ENCODE measurements around the gene TTLL7.
A peak's percentile ranks its signal among the peaks of the same experiment; 100 is the strongest.
"Not testable (repeated sequence)": the region's sequence is repeated elsewhere in the genome, so short reads cannot be mapped to it uniquely, and the experiment has no call there.

TTLL7 gene

DNA sequence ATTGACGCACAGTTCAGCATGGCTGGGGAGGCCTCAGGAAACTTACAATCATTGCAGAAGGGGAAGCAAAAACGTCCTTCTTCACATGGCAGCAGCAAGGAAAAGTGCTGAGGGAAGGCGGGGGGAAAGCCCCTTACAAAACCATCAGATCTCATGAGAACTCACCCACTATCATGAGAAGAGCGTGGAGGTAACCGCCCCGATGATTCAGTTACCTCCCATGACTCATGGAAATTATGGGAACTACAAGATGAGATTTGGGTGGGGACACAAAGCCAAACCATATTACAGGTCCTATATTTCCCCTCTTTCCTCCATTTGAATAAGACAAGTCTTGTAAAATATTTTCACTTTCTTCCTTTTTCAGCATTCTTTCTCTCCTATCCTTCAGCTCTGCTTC is 7.7 kb upstream of the TTLL7 start:
- Mint-ChIP-seq H3K36me3 (ENCODE audit: insufficient read depth) (no peaks in the 10 kb centered on the region), H3K9me3 (no peaks in the 10 kb centered on the region), H3K27ac (no peak overlapping the region), H3K27me3 (peaks cover 49 to 53% of the 10 kb centered on the region in 2 donors), H3K4me1 (ENCODE audit: low read depth in 2 of 2) (no peaks in the 10 kb centered on the region), H3K4me3 (no peak overlapping the region)
- DNase-seq (no peak), ATAC-seq (replicated peaks) (no peak)

DNA sequence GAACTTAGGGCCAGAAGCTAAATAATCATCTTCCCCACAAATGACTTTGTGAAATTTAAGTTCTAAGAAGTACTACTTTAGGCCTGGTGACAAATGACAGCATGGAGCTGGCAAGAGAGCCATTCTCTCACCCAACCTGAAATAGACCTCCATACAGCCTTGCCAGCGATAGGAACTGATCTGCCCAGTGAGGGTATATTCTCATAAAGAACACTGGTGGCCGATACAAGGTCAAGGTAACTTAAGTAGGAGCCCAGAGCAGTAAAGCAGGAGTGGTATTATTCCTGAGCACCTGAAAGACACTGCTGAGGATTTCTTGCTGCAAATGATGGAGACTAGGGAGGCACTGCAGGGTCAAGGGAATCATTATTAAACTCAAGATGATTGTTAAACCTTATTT is 2.6 kb upstream of the TTLL7 start:
- no peak overlapping the region for H3K27ac Mint-ChIP-seq
- peaks cover 65 to 71% of the 10 kb centered on the region in 2 donors for H3K27me3 Mint-ChIP-seq
- H3K4me3 Mint-ChIP-seq: no peak overlapping the region
- no peaks in the 10 kb centered on the region for H3K9me3 Mint-ChIP-seq
- H3K36me3 Mint-ChIP-seq (ENCODE audit: insufficient read depth): no peaks in the 10 kb centered on the region
- H3K4me1 Mint-ChIP-seq (ENCODE audit: low read depth in 2 of 2): peaks cover 7 to 10% of the 10 kb centered on the region in 2 donors
- DNase-seq: no peak
- ATAC-seq (replicated peaks): no peak

DNA sequence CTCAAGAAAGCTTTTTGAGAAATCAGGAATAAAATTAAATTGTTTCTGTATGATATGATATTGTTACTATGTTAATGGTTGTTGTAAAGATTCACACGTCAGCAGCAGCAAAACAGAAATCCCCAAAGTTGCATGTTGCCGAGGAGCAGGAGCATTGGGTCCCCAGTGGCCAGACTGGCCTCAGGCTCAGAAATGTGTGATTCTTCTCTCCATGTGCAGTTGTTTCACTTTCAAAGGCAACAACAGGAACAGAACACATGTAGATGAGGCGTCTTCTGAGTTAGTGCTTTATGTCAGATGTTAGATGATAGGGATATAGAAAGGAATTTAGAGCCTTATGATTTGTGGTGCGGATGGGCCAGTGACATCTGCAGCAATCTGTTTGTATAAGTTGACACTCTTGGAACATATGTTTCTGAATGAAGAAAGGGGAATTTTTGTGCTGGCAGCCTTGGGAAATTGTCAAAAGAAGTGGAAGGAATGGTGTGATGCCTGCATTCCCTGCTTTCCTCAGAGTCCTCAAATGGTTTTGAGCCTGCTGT is 2.1 kb upstream of the TTLL7 start:
- no peaks in the 10 kb centered on the region for H3K9me3 Mint-ChIP-seq
- peaks cover 65 to 71% of the 10 kb centered on the region in 2 donors for H3K27me3 Mint-ChIP-seq
- no peaks in the 10 kb centered on the region for H3K36me3 Mint-ChIP-seq (ENCODE audit: insufficient read depth)
- H3K4me1 Mint-ChIP-seq (ENCODE audit: low read depth in 2 of 2): peaks cover 7 to 10% of the 10 kb centered on the region in 2 donors
- no peak overlapping the region for H3K4me3 Mint-ChIP-seq
- H3K27ac Mint-ChIP-seq: no peak overlapping the region
- DNase-seq (no peak), ATAC-seq (replicated peaks) (no peak)

DNA sequence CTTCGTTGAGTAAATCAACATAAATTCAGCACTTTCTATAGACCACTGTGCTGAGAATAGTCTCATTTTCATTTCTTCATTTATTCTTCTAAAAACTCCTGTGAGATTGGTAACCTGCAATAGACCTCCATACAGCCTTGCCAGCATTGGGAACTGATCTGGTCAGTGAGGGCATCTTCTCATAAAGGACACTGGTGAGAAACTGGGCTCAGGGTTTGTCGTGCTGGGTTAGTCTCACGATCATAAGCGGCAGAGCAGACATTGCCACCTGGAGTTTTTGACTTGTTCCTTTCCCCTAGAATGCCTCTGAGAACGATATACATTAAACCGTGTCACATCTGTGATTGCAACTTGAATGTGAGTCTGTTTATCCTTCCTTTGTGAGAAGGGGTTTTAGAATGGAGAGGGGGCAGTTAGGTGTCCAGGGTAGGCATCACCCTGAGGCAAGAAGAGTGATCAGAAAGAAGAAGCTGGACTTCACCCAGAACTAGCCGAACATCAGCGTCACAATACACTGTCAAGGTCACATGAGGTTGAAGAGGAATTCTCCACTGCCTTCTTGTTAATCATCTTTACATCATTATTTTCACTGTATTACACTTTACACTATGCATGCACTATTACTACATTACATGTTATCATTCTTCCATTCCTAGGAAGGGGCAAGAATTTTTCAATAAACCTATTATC is 1.4 kb upstream of the TTLL7 start:
- Mint-ChIP-seq H3K36me3 (ENCODE audit: insufficient read depth) (no peaks in the 10 kb centered on the region), H3K9me3 (no peaks in the 10 kb centered on the region), H3K4me1 (ENCODE audit: low read depth in 2 of 2) (peaks cover 7 to 10% of the 10 kb centered on the region in 2 donors)

DNA sequence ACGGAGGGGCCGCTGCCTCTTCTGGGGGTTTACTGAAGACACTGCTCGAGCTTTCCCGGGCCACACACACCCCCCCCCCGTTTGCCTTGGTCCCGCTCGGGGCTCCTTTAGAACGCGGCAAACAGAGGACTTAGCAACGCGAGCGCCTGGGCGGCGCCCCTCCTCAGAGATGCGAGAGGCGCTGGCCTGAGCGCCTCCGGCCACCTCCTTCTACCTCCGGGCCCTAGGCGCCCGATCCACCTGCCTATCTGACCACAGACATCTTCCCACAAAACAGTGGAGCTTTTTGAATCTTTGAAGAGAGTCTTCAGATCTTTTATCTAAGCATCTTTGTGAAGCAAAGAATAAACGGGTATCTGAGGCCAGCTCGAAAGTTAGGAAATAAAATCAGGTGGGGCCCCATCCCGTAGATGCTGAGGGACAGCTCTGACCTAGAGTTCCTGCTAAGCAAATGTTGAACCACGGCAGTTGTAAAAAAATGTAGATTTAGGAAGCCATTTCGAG is 436 bp upstream of the TTLL7 start:
- Mint-ChIP-seq H3K27me3 (peaks cover 59 to 71% of the 10 kb centered on the region in 2 donors), H3K4me1 (ENCODE audit: low read depth in 2 of 2) (peaks cover 7 to 10% of the 10 kb centered on the region in 2 donors), H3K27ac (peak overlapping the region; percentile 7 to 30), H3K9me3 (no peaks in the 10 kb centered on the region), H3K4me3 (peak overlapping the region; percentile 81 to 83), H3K36me3 (ENCODE audit: insufficient read depth) (no peaks in the 10 kb centered on the region)
- DNase-seq: no peak
- ATAC-seq (replicated peaks): peak; percentile 73

More for the DNA sequence above, 1.4 kb upstream of the TTLL7 start:
- ATAC-seq (replicated peaks) (no peak), DNase-seq (no peak)
- Mint-ChIP-seq H3K4me3 (peak overlapping the region; percentile 81 to 83), H3K27me3 (peaks cover 64 to 74% of the 10 kb centered on the region in 2 donors), H3K27ac (no peak overlapping the region)

DNA sequence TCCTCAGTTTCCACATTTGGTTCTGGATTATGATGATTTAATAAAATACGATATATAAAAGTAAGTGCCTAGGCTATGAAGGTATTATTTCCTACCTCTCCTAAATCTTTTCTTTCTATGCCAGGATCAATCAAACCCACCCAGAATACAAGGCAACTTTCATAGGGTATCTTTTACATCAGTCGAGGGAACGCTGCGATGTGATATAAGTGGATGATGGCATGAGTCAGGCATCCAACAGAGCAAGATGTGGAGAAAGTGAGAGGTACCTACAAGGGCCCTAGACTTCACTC is 781 bp downstream of the TTLL7 start:
- Mint-ChIP-seq H3K36me3 (ENCODE audit: insufficient read depth) (no peaks in the 10 kb centered on the region), H3K4me3 (peak overlapping the region; percentile 81 to 83), H3K27ac (no peak overlapping the region), H3K9me3 (no peaks in the 10 kb centered on the region), H3K4me1 (ENCODE audit: low read depth in 2 of 2) (peaks cover 7 to 10% of the 10 kb centered on the region in 2 donors), H3K27me3 (peaks cover 64 to 65% of the 10 kb centered on the region in 2 donors)
- ATAC-seq (replicated peaks) (no peak), DNase-seq (no peak)

DNA sequence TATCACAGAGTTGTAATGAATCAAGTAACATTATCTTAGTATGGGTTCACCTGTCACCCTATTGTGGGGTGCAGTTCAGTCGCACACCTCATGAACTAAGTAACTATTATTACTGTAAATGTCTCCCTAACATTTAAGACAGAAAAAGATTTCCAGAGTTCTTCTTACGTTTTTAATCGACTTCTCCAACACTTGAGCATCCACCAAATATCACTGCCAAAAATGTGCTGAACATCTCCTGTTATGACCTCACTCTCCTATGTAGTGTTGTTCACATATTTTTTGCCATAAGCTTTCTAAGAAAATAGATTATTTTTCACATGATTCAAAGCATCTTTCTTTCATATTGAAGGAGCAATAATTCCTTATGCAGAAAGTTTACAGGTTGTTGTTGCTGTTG is 1.3 kb downstream of the TTLL7 start:
- Mint-ChIP-seq H3K36me3 (ENCODE audit: insufficient read depth) (no peaks in the 10 kb centered on the region), H3K27ac (no peak overlapping the region), H3K27me3 (peaks cover 66 to 67% of the 10 kb centered on the region in 2 donors), H3K4me1 (ENCODE audit: low read depth in 2 of 2) (peaks cover 7 to 10% of the 10 kb centered on the region in 2 donors), H3K9me3 (no peaks in the 10 kb centered on the region), H3K4me3 (no peak overlapping the region)
- DNase-seq: no peak
- ATAC-seq (replicated peaks): no peak

DNA sequence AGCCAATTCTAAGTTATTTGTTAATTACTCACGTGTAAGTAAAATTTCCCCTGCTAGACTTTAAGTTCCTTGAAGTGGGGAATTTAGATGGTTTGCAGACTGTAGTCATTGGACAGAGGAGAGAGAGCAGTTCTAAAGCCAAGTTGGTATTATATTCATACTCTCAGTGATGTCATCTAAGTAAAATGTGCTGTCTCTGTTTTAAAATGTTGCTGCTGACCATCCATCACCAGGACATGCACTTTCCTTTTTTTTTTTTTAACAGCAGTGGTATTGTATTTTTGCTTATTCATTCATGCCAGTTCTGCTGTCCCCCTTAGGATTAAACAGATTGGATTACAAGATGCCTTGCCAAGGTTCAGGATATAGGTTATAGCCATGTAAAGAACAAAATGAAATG is 2.3 kb downstream of the TTLL7 start:
- DNase-seq: no peak
- H3K36me3 Mint-ChIP-seq (ENCODE audit: insufficient read depth): no peaks in the 10 kb centered on the region

DNA sequence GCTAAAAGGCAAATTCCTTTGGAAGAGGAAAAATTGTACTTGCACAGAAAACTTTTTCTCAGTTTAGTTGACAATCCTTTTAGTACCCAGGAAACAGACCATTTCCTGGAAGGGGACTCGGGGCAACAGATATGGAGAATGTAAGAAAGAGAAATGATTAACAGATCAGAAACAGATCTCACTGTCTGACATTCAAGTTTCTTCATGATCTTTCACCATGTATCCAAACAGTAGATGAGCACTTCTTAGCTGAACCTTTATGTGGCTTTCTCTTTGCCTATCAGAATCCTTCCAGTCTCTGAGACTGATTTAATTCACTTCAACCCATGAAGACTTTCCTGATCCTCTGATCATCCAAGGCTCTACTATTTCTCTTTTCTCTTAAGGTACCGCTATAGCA is 2.7 kb downstream of the TTLL7 start:
- H3K36me3 Mint-ChIP-seq (ENCODE audit: insufficient read depth): no peaks in the 10 kb centered on the region
- H3K4me3 Mint-ChIP-seq: no peak overlapping the region
- ATAC-seq (replicated peaks) (no peak), DNase-seq (no peak)
- H3K9me3 Mint-ChIP-seq: no peaks in the 10 kb centered on the region
- peaks cover 7 to 10% of the 10 kb centered on the region in 2 donors for H3K4me1 Mint-ChIP-seq (ENCODE audit: low read depth in 2 of 2)
- no peak overlapping the region for H3K27ac Mint-ChIP-seq
- peaks cover 59% of the 10 kb centered on the region in 2 donors for H3K27me3 Mint-ChIP-seq

More for the DNA sequence above, 2.3 kb downstream of the TTLL7 start:
- peaks cover 64% of the 10 kb centered on the region in 2 donors for H3K27me3 Mint-ChIP-seq
- H3K27ac Mint-ChIP-seq: no peak overlapping the region
- no peak for ATAC-seq (replicated peaks)
- no peak overlapping the region for H3K4me3 Mint-ChIP-seq
- H3K9me3 Mint-ChIP-seq: no peaks in the 10 kb centered on the region
- H3K4me1 Mint-ChIP-seq (ENCODE audit: low read depth in 2 of 2): peaks cover 7 to 10% of the 10 kb centered on the region in 2 donors

DNA sequence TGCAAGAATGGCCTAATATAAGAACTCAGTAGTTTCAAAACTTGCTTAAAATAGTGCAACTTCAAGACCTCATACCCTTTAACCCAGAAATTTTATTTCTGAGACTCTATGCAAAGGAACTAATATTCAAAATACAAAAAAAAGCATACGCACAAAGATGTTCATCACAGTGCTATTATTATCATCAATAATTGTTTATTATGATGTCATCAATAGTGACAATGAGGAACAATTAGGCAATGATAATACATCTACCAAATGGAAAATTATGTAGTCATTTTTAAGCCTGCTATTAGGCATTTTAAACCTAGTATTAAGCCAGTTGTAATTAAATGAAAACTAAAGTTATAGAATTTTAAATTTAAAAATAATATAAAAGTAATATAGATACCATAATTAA is 3.3 kb downstream of the TTLL7 start:
- peaks cover 56 to 57% of the 10 kb centered on the region in 2 donors for H3K27me3 Mint-ChIP-seq
- H3K4me1 Mint-ChIP-seq (ENCODE audit: low read depth in 2 of 2): peaks cover 7 to 10% of the 10 kb centered on the region in 2 donors
- H3K27ac Mint-ChIP-seq: no peak overlapping the region

DNA sequence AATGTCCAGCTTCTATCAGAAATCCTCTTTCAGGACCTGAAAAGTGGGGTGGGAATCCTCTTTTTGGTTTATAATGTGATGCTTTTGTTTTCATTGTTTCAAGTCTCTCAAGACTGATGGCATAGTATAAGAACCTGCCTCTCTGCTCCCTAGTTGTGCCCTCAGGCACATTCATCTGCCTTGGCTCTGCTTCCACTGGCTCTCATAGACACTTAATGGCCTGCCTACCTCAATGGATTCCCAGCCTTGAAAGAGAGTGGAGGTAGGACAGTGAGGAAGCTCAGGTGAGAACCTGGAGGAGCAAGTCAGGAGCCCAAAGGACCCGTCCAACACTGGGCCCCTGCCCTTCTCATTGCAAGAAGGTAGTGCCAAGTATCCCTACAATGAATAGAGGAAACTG is 4.8 kb downstream of the TTLL7 start:
- H3K4me3 Mint-ChIP-seq: no peak overlapping the region
- no peak overlapping the region for H3K27ac Mint-ChIP-seq
- peaks cover 0 to 3% of the 10 kb centered on the region in 2 donors for H3K4me1 Mint-ChIP-seq (ENCODE audit: low read depth in 2 of 2)
- ATAC-seq (replicated peaks): no peak
- DNase-seq: no peak
- peaks cover 45 to 55% of the 10 kb centered on the region in 2 donors for H3K27me3 Mint-ChIP-seq
- no peaks in the 10 kb centered on the region for H3K36me3 Mint-ChIP-seq (ENCODE audit: insufficient read depth)
- H3K9me3 Mint-ChIP-seq: no peaks in the 10 kb centered on the region

More for the DNA sequence above, 3.3 kb downstream of the TTLL7 start:
- DNase-seq (no peak), ATAC-seq (replicated peaks) (no peak)
- H3K4me3 Mint-ChIP-seq: no peak overlapping the region
- no peaks in the 10 kb centered on the region for H3K36me3 Mint-ChIP-seq (ENCODE audit: insufficient read depth)
- no peaks in the 10 kb centered on the region for H3K9me3 Mint-ChIP-seq

DNA sequence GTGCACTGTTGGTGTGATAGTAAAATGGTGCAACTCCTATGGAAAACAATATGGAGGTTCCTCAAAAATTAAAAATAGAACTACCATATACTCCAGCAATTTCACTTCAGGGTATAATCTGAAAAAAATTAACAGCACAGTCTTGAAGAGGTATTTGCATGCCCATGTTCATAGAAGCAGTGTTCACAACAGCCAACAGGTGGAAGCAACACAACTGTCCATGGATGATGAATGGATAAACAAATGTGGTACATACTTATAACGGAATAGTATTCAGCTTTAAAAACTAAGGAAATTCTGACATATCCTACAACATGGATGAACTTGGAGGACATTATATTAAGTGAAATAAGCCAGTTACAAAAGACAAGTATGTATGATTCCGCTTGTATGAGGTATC is 8.2 kb downstream of the TTLL7 start:
- DNase-seq (no peak), ATAC-seq (replicated peaks) (no peak)
- H3K9me3 Mint-ChIP-seq: peaks cover 4 to 7% of the 10 kb centered on the region in 2 donors
- H3K4me3 Mint-ChIP-seq: no peak overlapping the region
- H3K27me3 Mint-ChIP-seq: peaks cover 23 to 34% of the 10 kb centered on the region in 2 donors
- H3K4me1 Mint-ChIP-seq (ENCODE audit: low read depth in 2 of 2): no peaks in the 10 kb centered on the region
- no peaks in the 10 kb centered on the region for H3K36me3 Mint-ChIP-seq (ENCODE audit: insufficient read depth)
- H3K27ac Mint-ChIP-seq: no peak overlapping the region

DNA sequence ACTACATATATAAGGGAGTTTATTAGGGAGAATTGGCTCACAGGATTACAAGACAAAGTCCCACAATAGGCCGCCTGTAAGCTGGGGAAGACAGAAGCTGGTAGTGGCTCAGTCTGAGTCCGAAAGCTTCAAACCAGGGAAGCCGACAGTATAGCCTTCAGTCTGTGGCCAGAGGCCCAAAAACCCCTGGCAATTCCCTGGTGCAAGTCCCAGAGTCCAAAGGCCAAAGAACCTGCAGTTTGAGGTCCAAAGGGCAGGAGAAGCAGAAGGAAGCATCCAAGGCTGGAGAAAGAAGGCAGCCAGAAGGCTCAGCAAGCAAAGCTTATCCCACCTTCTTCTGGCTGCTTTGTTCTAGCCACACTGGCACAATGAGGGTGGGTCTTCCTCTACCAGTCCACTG is 13.9 kb downstream of the TTLL7 start:
- H3K27me3 Mint-ChIP-seq: peaks cover 0 to 8% of the 10 kb centered on the region in 2 donors
- no peak overlapping the region for H3K4me3 Mint-ChIP-seq
- no peaks in the 10 kb centered on the region for H3K4me1 Mint-ChIP-seq (ENCODE audit: low read depth in 2 of 2)
- DNase-seq (no peak), ATAC-seq (replicated peaks) (no peak)
- H3K27ac Mint-ChIP-seq: no peak overlapping the region
- no peaks in the 10 kb centered on the region for H3K36me3 Mint-ChIP-seq (ENCODE audit: insufficient read depth)
- H3K9me3 Mint-ChIP-seq: peaks cover 4 to 7% of the 10 kb centered on the region in 2 donors

DNA sequence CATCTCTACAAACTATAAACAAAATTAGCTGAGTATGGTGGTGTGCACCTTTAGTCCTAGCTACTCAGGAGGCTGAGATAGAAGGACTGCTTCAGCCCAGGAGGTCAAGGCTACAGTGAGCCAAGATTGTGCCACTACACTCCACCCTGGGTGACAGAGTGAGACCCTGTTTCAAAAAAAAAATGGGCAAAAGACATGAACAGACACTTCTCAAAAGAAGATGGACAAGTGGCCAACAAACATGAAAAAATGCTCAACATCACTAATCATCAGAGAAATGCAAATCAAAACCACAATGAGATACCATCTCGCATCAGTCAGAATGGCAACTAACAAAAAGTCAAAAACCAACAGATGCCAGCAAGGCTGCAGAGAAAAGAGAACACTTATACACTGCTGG is 15.0 kb downstream of the TTLL7 start:
- H3K4me3 Mint-ChIP-seq; H3K36me3 Mint-ChIP-seq (ENCODE audit: insufficient read depth); H3K4me1 Mint-ChIP-seq (ENCODE audit: low read depth in 2 of 2): not testable (repeated sequence)

More for the DNA sequence above, 15.0 kb downstream of the TTLL7 start:
- not testable (repeated sequence) for H3K27ac Mint-ChIP-seq; H3K9me3 Mint-ChIP-seq; ATAC-seq (replicated peaks); DNase-seq; H3K27me3 Mint-ChIP-seq

Measured in effector memory CD8-positive, alpha-beta T cell (primary cell).